ENCODE measurements around the gene LIMCH1.

DNA sequence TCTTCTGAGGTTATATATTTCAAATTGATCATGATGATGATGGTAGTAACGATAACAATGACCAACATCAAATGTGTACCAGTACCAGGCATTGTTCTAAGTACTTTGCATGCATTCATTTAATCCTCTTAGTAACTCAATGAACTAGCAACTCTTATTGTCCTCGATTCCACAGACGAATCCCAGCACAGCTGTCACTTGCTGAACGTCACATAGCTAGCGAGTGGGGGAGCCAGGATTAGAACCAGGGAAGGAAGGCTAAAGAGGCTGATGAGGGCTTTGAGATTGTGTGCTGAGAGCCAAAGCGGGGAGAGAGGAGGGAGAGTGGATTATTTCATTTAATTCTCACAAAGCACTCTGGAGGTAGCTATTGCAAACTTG is 106.9 kb downstream of the LIMCH1 start:
- TF ChIP-seq, protein P1, sequence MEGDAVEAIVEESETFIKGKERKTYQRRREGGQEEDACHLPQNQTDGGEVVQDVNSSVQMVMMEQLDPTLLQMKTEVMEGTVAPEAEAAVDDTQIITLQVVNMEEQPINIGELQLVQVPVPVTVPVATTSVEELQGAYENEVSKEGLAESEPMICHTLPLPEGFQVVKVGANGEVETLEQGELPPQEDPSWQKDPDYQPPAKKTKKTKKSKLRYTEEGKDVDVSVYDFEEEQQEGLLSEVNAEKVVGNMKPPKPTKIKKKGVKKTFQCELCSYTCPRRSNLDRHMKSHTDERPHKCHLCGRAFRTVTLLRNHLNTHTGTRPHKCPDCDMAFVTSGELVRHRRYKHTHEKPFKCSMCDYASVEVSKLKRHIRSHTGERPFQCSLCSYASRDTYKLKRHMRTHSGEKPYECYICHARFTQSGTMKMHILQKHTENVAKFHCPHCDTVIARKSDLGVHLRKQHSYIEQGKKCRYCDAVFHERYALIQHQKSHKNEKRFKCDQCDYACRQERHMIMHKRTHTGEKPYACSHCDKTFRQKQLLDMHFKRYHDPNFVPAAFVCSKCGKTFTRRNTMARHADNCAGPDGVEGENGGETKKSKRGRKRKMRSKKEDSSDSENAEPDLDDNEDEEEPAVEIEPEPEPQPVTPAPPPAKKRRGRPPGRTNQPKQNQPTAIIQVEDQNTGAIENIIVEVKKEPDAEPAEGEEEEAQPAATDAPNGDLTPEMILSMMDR (IDR thresholded peaks at IDR 0.05): no peak
- no peak for TF ChIP-seq POLR2A (IDR thresholded peaks at IDR 0.05)

Data from suprapubic skin (tissue), 3 donors.